ENCODE results near the gene LEFTY1.

- TF ChIP-seq CTCF (IDR thresholded peaks at IDR 0.05) (no peak), EP300 (IDR thresholded peaks at IDR 0.05) (no peak)
Measured at GRCh38 chr1:225928186-225929175, 39.5 kb upstream of the LEFTY1 start.
